Hematopoietic multipotent progenitor cell treated with erythropoietin and hydrocortisone succinate and interleukin-3 and kit ligand, for 4 days (in vitro differentiated cells): ENCODE results near the gene CLCN6.

Experiments
- DNase-seq: peaks from one replicate; pipeline ENCODE4 v3.0.0-alpha.2; 2015

The CLCN6 gene

GRCh38 chr1:11831945-11832725 is 26.1 kb downstream of the CLCN6 start:
- no peak for DNase-seq

DNA sequence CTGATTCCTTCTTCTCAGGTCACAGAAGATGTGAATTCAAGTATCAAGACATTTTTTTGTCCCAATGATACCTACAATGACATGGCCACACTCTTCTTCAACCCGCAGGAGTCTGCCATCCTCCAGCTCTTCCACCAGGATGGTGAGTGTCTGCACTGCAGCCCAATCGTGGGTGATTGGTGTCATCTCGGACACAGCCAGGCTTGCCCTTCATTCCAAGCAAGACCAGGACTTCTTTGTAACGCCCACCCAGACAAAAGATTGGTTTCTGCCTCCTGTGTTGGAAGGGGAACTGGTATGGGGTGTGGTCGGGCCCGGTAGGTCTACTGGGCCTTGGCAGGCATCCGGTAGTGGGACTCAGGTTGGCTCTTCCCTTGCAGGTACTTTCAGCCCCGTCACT is 27.5 kb downstream of the CLCN6 start:
- DNase-seq = no peak

- no peak for DNase-seq
Measured at GRCh38 chr1:11833900-11834299, 27.9 kb downstream of the CLCN6 start.

DNA sequence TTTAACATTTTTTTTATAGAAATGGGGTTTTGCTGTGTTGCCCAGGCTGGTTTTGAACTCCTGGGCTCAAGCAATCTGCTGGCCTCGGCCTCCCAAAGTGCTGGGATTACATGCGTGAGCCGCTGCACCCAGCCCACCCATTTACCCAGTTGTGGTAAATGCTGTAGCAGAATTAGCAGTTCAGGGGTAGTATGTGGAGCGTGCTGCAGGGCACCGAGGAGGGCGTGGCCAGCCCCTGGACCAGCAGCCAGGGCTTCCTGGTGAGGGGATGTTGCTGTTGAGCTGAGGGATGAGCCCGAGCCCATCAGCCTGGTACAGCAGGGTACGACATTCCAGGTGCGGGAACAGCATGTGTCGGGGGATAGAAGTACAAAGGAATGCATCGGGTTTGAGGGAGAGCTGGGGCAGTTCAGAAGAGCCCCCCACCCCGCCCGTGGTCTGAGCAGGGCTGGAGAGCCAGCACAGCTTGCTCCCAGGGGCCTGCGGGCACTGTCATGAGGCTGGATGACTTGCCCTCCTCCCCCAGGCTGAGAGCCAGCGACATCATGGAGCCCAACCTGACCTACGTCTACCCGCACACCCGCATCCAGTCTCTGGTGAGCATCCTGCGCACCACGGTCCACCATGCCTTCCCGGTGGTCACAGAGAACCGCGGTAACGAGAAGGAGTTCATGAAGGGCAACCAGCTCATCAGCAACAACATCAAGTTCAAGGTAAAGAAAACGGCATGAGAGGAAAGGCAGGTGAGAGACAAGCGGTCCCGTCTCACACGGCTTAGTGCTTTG is 29.6 kb downstream of the CLCN6 start:
- no peak for DNase-seq

GRCh38 chr1:11836955-11837766 is 31.2 kb downstream of the CLCN6 start:
- no peak for DNase-seq

- DNase-seq = no peak
Measured at GRCh38 chr1:11837767-11838348, 31.9 kb downstream of the CLCN6 start.

DNA sequence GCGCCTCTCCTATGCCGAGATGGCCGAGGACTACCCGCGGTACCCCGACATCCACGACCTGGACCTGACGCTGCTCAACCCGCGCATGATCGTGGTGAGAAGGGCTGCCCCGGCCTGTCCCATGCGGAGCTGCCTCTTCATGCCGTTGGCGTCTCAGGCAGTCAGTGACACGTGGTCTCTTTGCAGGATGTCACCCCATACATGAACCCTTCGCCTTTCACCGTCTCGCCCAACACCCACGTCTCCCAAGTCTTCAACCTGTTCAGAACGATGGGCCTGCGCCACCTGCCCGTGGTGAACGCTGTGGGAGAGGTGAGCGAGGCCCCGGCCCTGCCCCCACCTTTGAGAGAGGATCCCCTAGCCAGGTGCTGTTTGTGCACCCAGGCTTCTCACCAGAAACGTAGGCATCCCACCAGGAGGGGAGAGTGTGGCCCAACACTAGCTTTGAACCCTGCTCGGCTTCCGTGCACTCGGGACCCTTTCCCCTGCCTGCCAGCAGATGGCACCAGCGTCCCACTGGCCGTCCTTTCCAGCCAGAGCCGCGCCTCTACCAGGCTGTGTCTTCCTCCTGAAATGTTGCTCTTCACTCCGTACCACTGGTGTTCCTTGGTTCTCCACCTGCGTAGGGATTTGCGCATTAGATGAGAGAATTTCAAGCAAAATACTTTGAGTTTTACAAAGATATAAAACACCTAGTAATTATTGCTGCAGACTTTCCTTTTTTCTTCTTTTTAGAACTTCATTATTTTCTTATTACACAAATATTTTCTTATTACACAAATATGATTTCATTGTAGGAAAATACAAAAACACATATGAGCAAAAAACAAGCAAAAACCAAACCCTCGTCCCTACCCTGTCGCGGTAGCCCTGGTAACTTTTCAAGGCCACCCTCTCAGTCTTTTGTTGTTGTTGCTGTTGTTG is 32.6 kb downstream of the CLCN6 start:
- DNase-seq = peak; percentile 87

- no peak for DNase-seq
Measured at GRCh38 chr1:11839727-11840705, 34.0 kb downstream of the CLCN6 start.

DNA sequence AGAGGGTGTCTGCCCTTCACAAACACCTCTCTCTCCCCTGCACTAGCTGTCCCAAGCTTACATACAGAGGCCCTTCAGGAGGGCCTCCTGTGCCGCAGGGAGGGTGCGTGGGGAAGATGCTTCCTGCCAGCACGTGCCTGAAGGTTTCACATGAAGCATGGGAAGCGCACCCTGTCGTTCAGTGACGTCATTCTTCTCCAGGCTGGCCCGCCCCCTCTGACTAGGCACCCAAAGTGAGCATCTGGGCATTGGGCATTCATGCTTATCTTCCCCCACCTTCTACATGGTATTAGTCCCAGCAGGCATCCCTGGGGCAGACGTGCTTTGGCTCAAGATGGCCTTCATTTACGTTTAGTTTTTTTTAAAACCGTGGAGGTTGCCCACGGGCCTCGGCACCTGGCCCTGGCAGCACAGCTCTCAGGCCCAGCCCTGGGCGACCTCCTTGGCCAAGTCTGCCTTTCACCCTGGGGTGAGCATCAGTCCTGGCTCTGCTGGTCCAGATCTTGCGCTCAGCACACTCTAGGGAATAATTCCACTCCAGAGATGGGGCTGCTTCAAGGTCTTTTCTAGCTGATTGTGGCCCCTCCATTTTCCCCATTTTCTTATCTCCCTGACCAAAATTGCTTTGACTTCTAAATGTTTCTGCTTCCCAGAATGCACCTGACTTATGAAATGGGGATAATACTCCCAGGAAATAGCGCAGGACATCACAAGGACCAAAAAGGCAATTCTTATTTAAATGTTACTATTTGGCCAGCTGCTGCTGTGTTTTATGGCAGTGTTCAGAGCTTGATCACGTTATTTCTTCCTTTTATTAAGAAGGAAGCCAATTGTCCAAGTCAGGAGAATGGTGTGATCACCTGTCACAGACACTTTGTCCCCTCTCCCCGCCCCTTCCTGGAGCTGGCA is 35.5 kb downstream of the CLCN6 start:
- DNase-seq = peak; percentile 91

DNA sequence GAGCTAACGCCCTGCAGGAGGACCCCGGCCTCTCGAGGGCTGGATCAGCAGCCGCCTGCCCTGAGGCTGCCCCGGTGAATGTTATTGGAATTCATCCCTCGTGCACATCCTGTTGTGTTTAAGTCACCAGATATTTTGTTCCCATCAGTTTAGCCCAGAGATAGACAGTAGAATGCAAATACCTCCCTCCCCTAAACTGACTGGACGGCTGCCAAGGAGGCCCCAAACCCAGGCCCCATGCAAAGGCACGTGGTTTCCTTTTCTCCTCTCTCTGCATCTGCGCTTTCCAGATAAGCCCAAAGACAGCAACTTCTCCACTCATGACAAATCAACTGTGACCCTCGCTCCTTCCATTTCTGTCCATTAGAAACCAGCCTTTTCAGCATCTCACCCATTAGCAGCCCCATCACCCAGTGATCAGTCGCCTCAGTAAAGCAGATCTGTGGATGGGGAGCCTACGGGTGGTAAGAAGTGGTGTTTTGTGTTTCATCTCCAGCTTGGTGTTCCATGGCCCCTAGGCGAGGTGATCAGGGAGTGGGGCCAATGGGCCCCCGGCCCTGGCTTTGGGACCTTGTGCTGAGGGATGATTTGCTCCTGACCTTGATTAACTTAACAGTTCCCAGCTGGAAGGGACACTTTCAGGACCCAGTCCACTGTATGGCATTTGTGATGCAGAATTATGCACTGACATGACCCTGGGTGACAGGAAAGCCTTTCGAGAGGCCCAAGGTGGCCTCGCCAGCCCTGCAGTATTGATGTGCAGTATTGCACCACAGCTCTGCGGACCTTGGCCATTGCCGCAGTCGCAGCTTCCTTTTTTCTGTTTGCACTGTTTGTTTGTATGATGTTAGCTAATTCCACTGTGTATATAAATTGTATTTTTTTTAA is 36.4 kb downstream of the CLCN6 start:
- DNase-seq = peak; percentile 99

GRCh38 chr1:11845641-11846335 is 39.8 kb downstream of the CLCN6 start:
- peak; percentile 66 for DNase-seq

GRCh38 chr1:11847667-11848372 is 41.8 kb downstream of the CLCN6 start, which contains the start of gene NPPA:
TSS of gene NPPA (minus strand) at chr1:11847783. CDS start at chr1:11847684, 99 bp downstream.
- DNase-seq = peak; percentile 28

DNA sequence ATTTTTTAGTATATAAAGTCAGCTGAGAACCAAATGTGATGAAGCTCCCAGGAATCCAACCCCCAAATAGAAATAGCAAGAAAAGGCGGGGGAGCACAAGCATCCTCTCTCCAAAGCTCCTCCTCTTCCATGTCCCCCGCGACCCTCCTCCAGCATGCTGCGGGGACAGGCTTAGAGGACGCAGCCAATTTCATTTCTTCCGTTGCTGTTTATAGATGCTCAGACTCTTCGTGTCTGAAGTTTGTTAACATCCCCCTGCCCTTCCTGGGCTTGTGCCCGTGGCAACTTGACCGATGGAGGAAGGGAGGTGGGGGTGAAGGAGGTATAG is 42.3 kb downstream of the CLCN6 start:
- DNase-seq = no peak

DNA sequence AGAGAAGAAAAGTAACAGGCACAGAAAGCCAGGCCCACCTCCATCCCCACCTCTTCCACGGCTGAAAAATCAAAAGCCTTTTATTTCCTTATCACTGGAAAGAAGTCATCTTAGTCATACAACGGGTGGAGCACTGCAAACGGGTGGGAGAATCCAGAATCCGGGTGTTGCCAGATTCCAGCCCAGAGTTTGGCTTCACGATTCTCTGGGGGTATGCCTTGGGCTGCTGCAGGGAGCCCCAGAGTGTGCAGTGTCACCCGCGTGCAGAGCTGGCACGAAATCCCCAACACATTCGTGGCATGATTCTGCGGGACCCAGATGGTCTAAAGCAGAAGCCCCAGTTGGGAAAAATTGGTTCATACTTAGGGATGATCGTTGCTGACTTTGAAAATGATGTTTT is 44.2 kb downstream of the CLCN6 start:
- DNase-seq = no peak

- DNase-seq = peak; percentile 78
Measured at GRCh38 chr1:11851180-11851579, 45.2 kb downstream of the CLCN6 start.

DNA sequence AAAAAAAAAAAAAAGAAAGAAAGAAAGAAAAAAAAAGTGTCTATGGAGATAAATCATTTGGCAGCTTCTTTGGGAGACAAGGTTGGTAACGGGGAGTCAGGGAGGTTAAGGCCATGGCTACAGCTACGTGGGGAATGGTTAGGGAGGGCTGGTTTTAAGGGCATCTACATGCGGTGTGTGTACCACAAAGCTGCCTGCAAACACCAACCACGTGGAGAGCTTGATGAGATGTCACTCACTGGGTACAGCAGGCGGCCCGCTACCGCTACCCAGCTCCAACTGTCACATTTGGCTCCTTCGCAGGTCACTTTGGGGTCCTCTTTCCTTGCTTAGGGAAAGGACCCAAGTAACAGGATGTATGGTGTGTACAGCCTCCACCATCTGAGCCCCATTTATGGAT is 48.5 kb downstream of the CLCN6 start:
- no peak for DNase-seq

- no peak for DNase-seq
Measured at GRCh38 chr1:11855430-11855829, 49.4 kb downstream of the CLCN6 start.
